GM21367 (cell line): ENCODE results near the gene ALOX5.
A peak's percentile ranks its signal among the peaks of the same experiment; 100 is the strongest.
"Not testable (repeated sequence)": the region's sequence is repeated elsewhere in the genome, so short reads cannot be mapped to it uniquely, and the experiment has no call there.

Source experiments
- ATAC-seq: cut with Tn5 transposase; IDR thresholded peaks from one replicate; pipeline ENCODE4 v1.9.1; 2021; ENCODE audit not compliant: unreplicated experiment

The ALOX5 gene

GRCh38 chr10:45373003-45373575, 927 bp upstream of the ALOX5 start:
- ATAC-seq, result peak; percentile 22

- ATAC-seq, result peak; percentile 6
Observed at GRCh38 chr10:45374350-45375052, 485 bp downstream of the ALOX5 start.

- no peak for ATAC-seq
Observed at GRCh38 chr10:45375101-45375500, 1.1 kb downstream of the ALOX5 start.

GRCh38 chr10:45375716-45376231, 1.8 kb downstream of the ALOX5 start:
- ATAC-seq, result no peak

GRCh38 chr10:45376371-45376801, 2.4 kb downstream of the ALOX5 start:
- ATAC-seq, result no peak

GRCh38 chr10:45377321-45377720, 3.3 kb downstream of the ALOX5 start:
- ATAC-seq, result no peak

- ATAC-seq, result no peak
Observed at GRCh38 chr10:45377858-45378257, 3.8 kb downstream of the ALOX5 start.

- ATAC-seq, result no peak
Observed at GRCh38 chr10:45378914-45379726, 5.1 kb downstream of the ALOX5 start.

GRCh38 chr10:45379891-45380540, 6.0 kb downstream of the ALOX5 start:
- no peak for ATAC-seq

- ATAC-seq, result no peak
Observed at GRCh38 chr10:45380903-45381620, 7.0 kb downstream of the ALOX5 start.

- ATAC-seq, result no peak
Observed at GRCh38 chr10:45382591-45382990, 8.6 kb downstream of the ALOX5 start.

GRCh38 chr10:45383682-45384330, 9.8 kb downstream of the ALOX5 start:
- no peak for ATAC-seq

GRCh38 chr10:45386657-45387056, 12.6 kb downstream of the ALOX5 start:
- no peak for ATAC-seq

- ATAC-seq, result no peak
Observed at GRCh38 chr10:45387096-45387893, 13.3 kb downstream of the ALOX5 start.

GRCh38 chr10:45389671-45390070, 15.7 kb downstream of the ALOX5 start:
- ATAC-seq, result not testable (repeated sequence)

- not testable (repeated sequence) for ATAC-seq
Observed at GRCh38 chr10:45391636-45392035, 17.6 kb downstream of the ALOX5 start.

- no peak for ATAC-seq
Observed at GRCh38 chr10:45395554-45395953, 21.5 kb downstream of the ALOX5 start.

- ATAC-seq, result no peak
Observed at GRCh38 chr10:45398595-45398994, 24.6 kb downstream of the ALOX5 start.

GRCh38 chr10:45399113-45399512, 25.1 kb downstream of the ALOX5 start:
- no peak for ATAC-seq
